ENCODE results near the gene RAPGEFL1. TPM values are rescaled to one million over a fixed set of nuclear protein-coding genes. Genes with fewer than 3 reads are reported as not detected.

The RAPGEFL1 gene
- total RNA-seq, 1 donor: 2.2 TPM

Small RNA genes lying within 50 kb of the gene (small RNA-seq; reads per million reads assigned to genes)
- gene MIR6867: not detected

Other genes with a start within 250 kb of the RAPGEFL1 start
- gene ORMDL3, start 249.9 kb upstream of the RAPGEFL1 start, total RNA-seq: 51.5 and 61.7 TPM in 2 replicates
- gene LRRC3C, start 249.7 kb upstream of the RAPGEFL1 start, total RNA-seq: not detected in 2 replicates
- under 0.01 TPM in 1 of 2 replicates, not detected in the other for gene GSDMA, start 214.5 kb upstream of the RAPGEFL1 start, total RNA-seq
- gene PSMD3, start 196.7 kb upstream of the RAPGEFL1 start, total RNA-seq: 118 and 120 TPM in 2 replicates
- 0.97 and 4.3 TPM in 2 replicates for gene CSF3, start 162.0 kb upstream of the RAPGEFL1 start, total RNA-seq
- 46.7 and 47.9 TPM in 2 replicates for gene MED24, start 123.1 kb upstream of the RAPGEFL1 start, total RNA-seq
- gene THRA, start 114.5 kb upstream of the RAPGEFL1 start, total RNA-seq: 19.0 and 27.2 TPM in 2 replicates
- 1.7 and 2.3 TPM in 2 replicates for gene NR1D1, start 76.9 kb upstream of the RAPGEFL1 start, total RNA-seq
- gene MSL1, start 55.5 kb upstream of the RAPGEFL1 start, total RNA-seq: 64.4 and 73.0 TPM in 2 replicates
- gene CASC3, start 36.9 kb upstream of the RAPGEFL1 start, total RNA-seq: 42.5 and 51.8 TPM in 2 replicates
- 6.1 and 11.2 TPM in 2 replicates for gene WIPF2, start 41.8 kb downstream of the RAPGEFL1 start, total RNA-seq
- gene CDC6, start 110.4 kb downstream of the RAPGEFL1 start, total RNA-seq: 19.0 and 28.5 TPM in 2 replicates
- gene RARA, start 131.7 kb downstream of the RAPGEFL1 start, total RNA-seq: 20.3 and 23.5 TPM in 2 replicates
- gene GJD3, start 187.3 kb downstream of the RAPGEFL1 start, total RNA-seq: 2.2 and 2.9 TPM in 2 replicates
- 39.9 and 105 TPM in 2 replicates for gene TOP2A, start 240.4 kb downstream of the RAPGEFL1 start, total RNA-seq

Measured in fibroblast of villous mesenchyme (primary cell).